Measurements from ENCODE around the gene TCHP.

TCHP gene

DNA sequence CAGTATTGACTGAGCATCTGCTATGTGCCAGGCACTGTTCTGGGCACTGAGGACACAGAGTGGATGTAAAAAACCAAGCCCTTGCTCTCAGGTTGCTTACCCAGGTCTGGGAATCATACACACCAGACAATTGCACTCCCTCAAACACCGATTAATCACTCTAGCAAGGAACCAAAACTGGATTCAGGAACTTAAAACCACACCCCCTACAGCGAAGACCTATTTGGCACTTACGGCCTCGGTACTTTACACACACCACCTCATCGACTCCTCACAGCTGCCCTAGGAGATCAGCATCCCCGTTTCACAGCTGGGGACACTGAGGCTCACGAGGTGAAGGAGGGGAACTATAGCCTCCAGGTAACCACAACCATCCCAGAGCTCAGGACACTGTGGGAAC is 21.3 kb upstream of the TCHP start:
- Histone ChIP-seq H3K9me3 (ENCODE audit: control insufficient read depth in 1 of 2, low read length in 2 of 2) (no peaks in the 10 kb centered on the region), H3K27me3 (ENCODE audit: control insufficient read depth in 1 of 2, insufficient read depth in 2 of 2, low read length in 2 of 2) (no peaks in the 10 kb centered on the region), H3K4me3 (ENCODE audit: low read depth in 1 of 2, low read length in 2 of 2) (peak overlapping the region; percentile 91 to 95), H3K9ac (ENCODE audit: low read depth in 1 of 2, low read length in 2 of 2) (peak overlapping the region; percentile 73 to 79), H3K27ac (ENCODE audit: low read depth, low read length) (no peak overlapping the region), H3K36me3 (ENCODE audit: control insufficient read depth in 1 of 2, insufficient read depth in 2 of 2, low read length in 2 of 2) (no peaks in the 10 kb centered on the region), H3K4me1 (ENCODE audit: control insufficient read depth in 1 of 2, insufficient read depth in 2 of 2, low read length in 2 of 2) (peaks cover 26 to 34% of the 10 kb centered on the region in 2 donors)

- H3K27me3 ChIP-seq (ENCODE audit: control insufficient read depth in 1 of 2, insufficient read depth in 2 of 2, low read length in 2 of 2): no peaks in the 10 kb centered on the region
- H3K27ac ChIP-seq (ENCODE audit: low read depth, low read length): no peak overlapping the region
- H3K9ac ChIP-seq (ENCODE audit: low read depth in 1 of 2, low read length in 2 of 2): peak overlapping the region; percentile 73 to 79
- H3K4me1 ChIP-seq (ENCODE audit: control insufficient read depth in 1 of 2, insufficient read depth in 2 of 2, low read length in 2 of 2): peaks cover 26 to 34% of the 10 kb centered on the region in 2 donors
- no peaks in the 10 kb centered on the region for H3K36me3 ChIP-seq (ENCODE audit: control insufficient read depth in 1 of 2, insufficient read depth in 2 of 2, low read length in 2 of 2)
- peak overlapping the region; percentile 91 to 95 for H3K4me3 ChIP-seq (ENCODE audit: low read depth in 1 of 2, low read length in 2 of 2)
- no peaks in the 10 kb centered on the region for H3K9me3 ChIP-seq (ENCODE audit: control insufficient read depth in 1 of 2, low read length in 2 of 2)
Observed at GRCh38 chr12:109879351-109880042, 20.6 kb upstream of the TCHP start.

GRCh38 chr12:109880043-109880931 is 19.8 kb upstream of the TCHP start, which contains the start of gene GLTP:
GLTP (minus strand) TSS chr12:109880541; CDS start chr12:109880374, 167 bp downstream.
- Histone ChIP-seq H3K36me3 (ENCODE audit: control insufficient read depth in 1 of 2, insufficient read depth in 2 of 2, low read length in 2 of 2) (no peaks in the 10 kb centered on the region), H3K4me1 (ENCODE audit: control insufficient read depth in 1 of 2, insufficient read depth in 2 of 2, low read length in 2 of 2) (peaks cover 22 to 31% of the 10 kb centered on the region in 2 donors), H3K9ac (ENCODE audit: low read depth in 1 of 2, low read length in 2 of 2) (peak within 1 kb of the TSS; percentile 79), H3K27me3 (ENCODE audit: control insufficient read depth in 1 of 2, insufficient read depth in 2 of 2, low read length in 2 of 2) (no peaks in the 10 kb centered on the region), H3K4me3 (ENCODE audit: low read depth in 1 of 2, low read length in 2 of 2) (peak within 1 kb of the TSS; percentile 91 to 95), H3K9me3 (ENCODE audit: control insufficient read depth in 1 of 2, low read length in 2 of 2) (no peaks in the 10 kb centered on the region), H3K27ac (ENCODE audit: low read depth, low read length) (peak within 1 kb of the TSS; percentile 5)

DNA sequence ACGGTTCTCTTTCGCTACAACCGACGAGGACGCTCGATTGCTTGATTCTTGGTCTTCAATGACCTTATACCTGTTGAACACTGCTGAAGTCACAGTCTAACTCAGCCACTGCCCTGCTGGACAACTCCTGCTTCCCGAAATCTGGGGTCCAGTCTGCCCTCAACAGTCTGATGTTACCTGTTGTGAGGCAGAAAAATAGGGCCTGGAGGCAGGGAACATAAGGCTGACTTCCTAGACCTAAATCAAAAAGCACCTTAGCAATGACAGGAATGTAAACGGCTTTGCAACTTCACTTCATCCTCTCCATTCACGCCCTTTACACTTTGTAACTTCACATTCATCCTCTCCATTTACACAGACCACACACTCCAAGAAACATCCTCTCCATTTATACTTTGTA is 19.1 kb upstream of the TCHP start:
- Histone ChIP-seq H3K27me3 (ENCODE audit: control insufficient read depth in 1 of 2, insufficient read depth in 2 of 2, low read length in 2 of 2) (no peaks in the 10 kb centered on the region), H3K36me3 (ENCODE audit: control insufficient read depth in 1 of 2, insufficient read depth in 2 of 2, low read length in 2 of 2) (no peaks in the 10 kb centered on the region), H3K27ac (ENCODE audit: low read depth, low read length) (no peak overlapping the region), H3K9ac (ENCODE audit: low read depth in 1 of 2, low read length in 2 of 2) (peak overlapping the region; percentile 69 to 79), H3K4me1 (ENCODE audit: control insufficient read depth in 1 of 2, insufficient read depth in 2 of 2, low read length in 2 of 2) (peaks cover 18 to 25% of the 10 kb centered on the region in 2 donors), H3K9me3 (ENCODE audit: control insufficient read depth in 1 of 2, low read length in 2 of 2) (no peaks in the 10 kb centered on the region), H3K4me3 (ENCODE audit: low read depth in 1 of 2, low read length in 2 of 2) (peak overlapping the region; percentile 69 to 76)

DNA sequence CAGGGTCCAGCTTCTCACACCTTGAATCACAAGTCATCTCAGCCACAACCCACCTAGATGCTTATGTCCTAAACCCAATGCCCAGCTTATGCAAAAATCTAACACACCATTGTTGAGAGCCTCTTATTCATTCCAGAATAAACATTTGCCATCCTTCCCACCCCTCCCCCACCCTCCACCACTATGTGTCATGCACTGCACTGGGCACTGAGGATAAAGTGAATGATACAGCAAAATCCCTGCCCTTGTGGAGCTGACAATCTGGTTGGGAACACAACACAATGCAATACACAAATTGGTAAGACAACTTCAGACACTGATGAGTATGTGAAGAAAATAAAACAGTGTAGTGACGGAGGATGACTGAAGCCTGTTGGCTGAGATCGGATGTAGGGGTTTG is 18.3 kb upstream of the TCHP start:
- Histone ChIP-seq H3K4me3 (ENCODE audit: low read depth in 1 of 2, low read length in 2 of 2) (no peak overlapping the region), H3K9me3 (ENCODE audit: control insufficient read depth in 1 of 2, low read length in 2 of 2) (no peaks in the 10 kb centered on the region), H3K4me1 (ENCODE audit: control insufficient read depth in 1 of 2, insufficient read depth in 2 of 2, low read length in 2 of 2) (peaks cover 18 to 24% of the 10 kb centered on the region in 2 donors), H3K9ac (ENCODE audit: low read depth in 1 of 2, low read length in 2 of 2) (no peak overlapping the region), H3K36me3 (ENCODE audit: control insufficient read depth in 1 of 2, insufficient read depth in 2 of 2, low read length in 2 of 2) (no peaks in the 10 kb centered on the region), H3K27me3 (ENCODE audit: control insufficient read depth in 1 of 2, insufficient read depth in 2 of 2, low read length in 2 of 2) (no peaks in the 10 kb centered on the region), H3K27ac (ENCODE audit: low read depth, low read length) (no peak overlapping the region)

DNA sequence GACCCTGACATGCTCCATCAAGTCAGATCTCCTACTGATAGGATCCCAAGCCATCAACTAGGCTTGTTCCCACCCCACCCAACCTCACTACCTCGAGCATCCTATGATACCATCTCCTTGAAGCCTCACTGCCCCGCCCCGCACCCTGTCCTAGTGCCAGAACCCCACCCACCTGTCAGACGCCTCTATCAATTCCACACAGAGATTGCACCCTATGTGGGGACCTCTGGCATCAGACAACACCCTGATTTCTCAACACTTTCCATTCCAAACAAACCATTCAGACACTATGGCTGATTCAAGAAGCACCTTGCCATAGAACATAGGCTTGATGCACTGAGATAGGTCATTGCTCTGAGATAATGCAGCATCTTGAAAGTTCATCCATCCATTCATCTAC is 16.6 kb upstream of the TCHP start:
- no peak overlapping the region for H3K27ac ChIP-seq (ENCODE audit: low read depth, low read length)
- H3K9me3 ChIP-seq (ENCODE audit: control insufficient read depth in 1 of 2, low read length in 2 of 2): no peaks in the 10 kb centered on the region
- no peak overlapping the region for H3K4me3 ChIP-seq (ENCODE audit: low read depth in 1 of 2, low read length in 2 of 2)
- no peaks in the 10 kb centered on the region for H3K36me3 ChIP-seq (ENCODE audit: control insufficient read depth in 1 of 2, insufficient read depth in 2 of 2, low read length in 2 of 2)
- peaks cover 16 to 25% of the 10 kb centered on the region in 2 donors for H3K4me1 ChIP-seq (ENCODE audit: control insufficient read depth in 1 of 2, insufficient read depth in 2 of 2, low read length in 2 of 2)
- H3K27me3 ChIP-seq (ENCODE audit: control insufficient read depth in 1 of 2, insufficient read depth in 2 of 2, low read length in 2 of 2): no peaks in the 10 kb centered on the region
- no peak overlapping the region for H3K9ac ChIP-seq (ENCODE audit: low read depth in 1 of 2, low read length in 2 of 2)

DNA sequence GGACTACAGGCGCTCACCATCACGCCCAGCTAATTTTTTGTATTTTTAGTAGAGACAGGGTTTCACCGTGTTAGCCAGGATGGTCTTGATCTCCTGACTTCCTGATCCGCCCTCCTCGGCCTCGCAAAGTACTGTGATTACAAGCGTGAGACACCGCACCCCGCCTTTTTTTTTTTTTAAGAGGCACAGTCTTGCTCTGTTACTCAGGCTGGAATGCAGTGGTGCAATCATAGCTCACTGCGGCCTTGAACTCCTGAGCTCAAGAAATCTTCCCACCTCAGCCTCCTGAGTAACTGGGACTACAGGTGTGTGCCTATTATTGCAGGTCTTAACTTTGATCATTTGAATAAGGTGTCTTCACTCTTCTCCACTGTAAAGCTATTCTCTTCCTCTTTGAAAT is 14.5 kb upstream of the TCHP start:
- Histone ChIP-seq H3K4me1 (ENCODE audit: control insufficient read depth in 1 of 2, insufficient read depth in 2 of 2, low read length in 2 of 2) (peaks cover 4 to 12% of the 10 kb centered on the region in 2 donors), H3K4me3 (ENCODE audit: low read depth in 1 of 2, low read length in 2 of 2) (no peak overlapping the region), H3K9ac (ENCODE audit: low read depth in 1 of 2, low read length in 2 of 2) (no peak overlapping the region), H3K27me3 (ENCODE audit: control insufficient read depth in 1 of 2, insufficient read depth in 2 of 2, low read length in 2 of 2) (no peaks in the 10 kb centered on the region), H3K9me3 (ENCODE audit: control insufficient read depth in 1 of 2, low read length in 2 of 2) (no peaks in the 10 kb centered on the region), H3K36me3 (ENCODE audit: control insufficient read depth in 1 of 2, insufficient read depth in 2 of 2, low read length in 2 of 2) (no peaks in the 10 kb centered on the region), H3K27ac (ENCODE audit: low read depth, low read length) (no peak overlapping the region)

DNA sequence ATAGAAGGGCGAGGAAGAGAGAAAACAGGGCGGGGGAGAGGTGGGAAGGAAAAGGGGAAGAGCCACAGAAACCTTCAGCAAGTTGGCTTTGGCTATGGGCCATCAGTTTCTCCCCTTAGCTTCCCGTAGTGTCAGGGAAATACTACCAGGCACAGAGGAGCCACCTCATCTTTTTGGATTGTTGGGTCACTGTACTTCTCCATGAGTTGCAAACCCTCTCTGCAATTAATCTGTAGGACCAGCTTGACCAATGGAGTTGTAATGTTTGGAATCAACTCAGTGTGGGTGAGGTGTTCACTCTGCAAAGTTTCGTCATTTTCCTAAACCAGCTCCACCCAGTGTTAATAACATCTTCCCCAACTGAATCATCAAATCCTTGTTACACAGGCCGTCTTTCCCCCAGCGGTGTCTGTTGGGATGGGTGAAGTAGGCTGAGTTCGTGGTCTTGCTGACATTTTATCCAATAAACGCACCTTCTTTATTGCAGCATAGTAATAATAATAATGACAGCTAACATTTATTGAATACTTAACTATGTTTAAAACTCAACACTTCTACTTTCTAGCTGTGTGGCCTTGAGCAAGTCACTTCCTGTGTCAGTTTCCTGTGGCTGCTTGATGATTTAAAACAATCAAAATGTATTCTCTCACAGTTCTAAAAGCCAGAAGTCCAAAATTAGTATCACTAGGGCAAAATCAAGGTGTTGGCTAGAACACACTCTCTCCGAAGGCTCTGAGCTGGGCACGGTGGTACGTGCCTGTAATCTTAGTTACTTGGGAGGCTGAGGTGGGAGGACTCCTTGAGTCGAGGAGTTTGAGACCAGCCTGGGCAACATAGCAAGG is 11.7 kb upstream of the TCHP start:
- Histone ChIP-seq H3K27ac (ENCODE audit: low read depth, low read length) (peak overlapping the region; percentile 25), H3K9ac (ENCODE audit: low read depth in 1 of 2, low read length in 2 of 2) (no peak overlapping the region), H3K9me3 (ENCODE audit: control insufficient read depth in 1 of 2, low read length in 2 of 2) (no peaks in the 10 kb centered on the region), H3K36me3 (ENCODE audit: control insufficient read depth in 1 of 2, insufficient read depth in 2 of 2, low read length in 2 of 2) (no peaks in the 10 kb centered on the region), H3K4me1 (ENCODE audit: control insufficient read depth in 1 of 2, insufficient read depth in 2 of 2, low read length in 2 of 2) (peaks cover 6 to 12% of the 10 kb centered on the region in 2 donors), H3K27me3 (ENCODE audit: control insufficient read depth in 1 of 2, insufficient read depth in 2 of 2, low read length in 2 of 2) (no peaks in the 10 kb centered on the region), H3K4me3 (ENCODE audit: low read depth in 1 of 2, low read length in 2 of 2) (no peak overlapping the region)

DNA sequence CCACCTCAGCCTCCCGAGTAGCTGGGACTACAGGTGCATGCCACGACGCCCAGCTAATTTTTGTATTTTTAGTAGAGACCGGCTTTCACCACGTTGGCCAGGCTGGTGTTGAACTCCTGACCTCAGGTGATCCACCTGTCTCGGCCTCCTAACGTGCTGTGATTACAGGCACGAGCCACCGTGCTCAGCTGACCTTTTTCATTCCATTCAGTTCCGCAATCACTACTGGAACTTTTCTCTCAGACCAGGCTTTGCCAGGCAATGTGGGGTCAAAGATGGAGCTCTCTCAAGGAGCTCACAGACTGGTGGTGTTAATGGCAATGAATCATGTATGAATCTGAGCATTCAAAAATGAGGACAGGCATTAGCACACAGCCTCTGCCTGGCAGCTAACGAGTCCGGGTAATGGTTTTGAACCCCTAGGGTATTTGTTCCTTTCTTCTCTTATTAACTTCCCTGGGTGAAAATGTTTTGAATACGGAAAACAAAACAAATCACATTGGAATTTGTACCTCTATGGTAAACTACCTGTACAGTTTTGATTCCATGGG is 9.4 kb upstream of the TCHP start:
- no peak overlapping the region for H3K27ac ChIP-seq (ENCODE audit: low read depth, low read length)

More for the DNA sequence above, 9.4 kb upstream of the TCHP start:
- peaks cover 6 to 12% of the 10 kb centered on the region in 2 donors for H3K4me1 ChIP-seq (ENCODE audit: control insufficient read depth in 1 of 2, insufficient read depth in 2 of 2, low read length in 2 of 2)
- no peaks in the 10 kb centered on the region for H3K9me3 ChIP-seq (ENCODE audit: control insufficient read depth in 1 of 2, low read length in 2 of 2)
- H3K36me3 ChIP-seq (ENCODE audit: control insufficient read depth in 1 of 2, insufficient read depth in 2 of 2, low read length in 2 of 2): no peaks in the 10 kb centered on the region
- no peaks in the 10 kb centered on the region for H3K27me3 ChIP-seq (ENCODE audit: control insufficient read depth in 1 of 2, insufficient read depth in 2 of 2, low read length in 2 of 2)
- no peak overlapping the region for H3K9ac ChIP-seq (ENCODE audit: low read depth in 1 of 2, low read length in 2 of 2)
- no peak overlapping the region for H3K4me3 ChIP-seq (ENCODE audit: low read depth in 1 of 2, low read length in 2 of 2)

Measured in duodenal mucosa (tissue), 2 donors.